CD4-positive, alpha-beta T cell treated with Interleukin-10 for 1 hour (primary cell): ENCODE data around the gene KATNA1.

ENCODE experiments used
- DNase-seq: peaks from one replicate; pipeline ENCODE4 v3.0.0-alpha.2; 2020

The KATNA1 gene

GRCh38 chr6:149600508-149600907, 48.0 kb downstream of the KATNA1 start:
- no peak for DNase-seq

DNA sequence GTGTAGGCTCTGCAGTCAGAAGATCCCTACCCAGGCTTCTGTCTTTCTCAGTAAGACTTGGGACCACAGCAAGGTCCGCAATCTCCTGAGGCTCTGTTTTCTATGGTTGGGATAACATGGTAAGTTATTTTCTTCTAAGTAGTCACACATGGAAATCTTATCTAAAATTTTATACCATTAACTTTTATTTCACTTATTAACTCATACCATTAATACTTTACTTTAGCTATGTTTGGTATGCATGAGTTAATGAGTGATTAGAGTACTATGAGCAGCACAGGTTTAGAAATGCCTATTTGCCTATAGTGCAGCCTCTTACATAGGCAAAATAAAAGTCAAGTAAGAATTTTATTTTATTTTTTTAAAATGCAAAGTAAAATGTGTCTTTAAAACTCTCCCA, 55.1 kb downstream of the KATNA1 start:
- no peak for DNase-seq

DNA sequence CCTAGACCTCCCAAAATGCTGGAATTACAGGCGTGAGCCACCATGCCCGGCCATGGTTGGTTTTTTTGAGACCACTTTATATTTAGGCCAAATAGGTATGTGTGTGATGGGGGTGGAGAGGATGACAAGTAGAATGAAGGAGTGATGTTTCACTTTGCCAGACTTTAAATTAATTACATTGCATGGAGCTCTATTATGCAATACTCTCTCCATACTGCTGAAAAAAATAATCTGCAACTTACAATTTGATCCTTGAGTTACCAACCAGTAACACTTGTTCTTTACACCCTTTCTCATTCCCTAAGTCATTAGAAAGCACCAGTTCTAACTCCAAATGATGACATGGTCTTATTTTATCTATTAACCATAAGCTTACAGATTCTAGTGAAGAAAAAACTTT, 55.5 kb downstream of the KATNA1 start:
- DNase-seq, result no peak

DNA sequence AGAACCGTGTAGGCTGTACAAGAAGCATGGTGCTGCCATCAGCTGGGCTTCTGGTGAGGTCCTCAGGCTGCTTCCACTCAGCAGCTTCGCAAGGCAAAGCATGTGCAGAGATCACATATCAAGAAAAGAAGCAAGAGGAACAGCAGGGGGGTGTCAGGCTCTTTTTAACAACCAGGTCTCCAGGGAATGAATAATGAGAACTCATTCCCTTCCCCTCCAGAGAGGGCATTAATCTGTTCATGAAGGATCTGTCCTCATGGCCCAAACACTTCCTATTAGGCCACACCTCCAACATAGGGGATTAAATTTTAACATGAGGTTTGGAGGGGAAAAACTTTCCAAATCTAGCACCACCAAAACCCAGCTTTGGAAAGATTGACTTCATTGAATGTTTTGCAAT, 62.4 kb downstream of the KATNA1 start:
- DNase-seq, result no peak

- DNase-seq, result no peak
These were observed 67.2 kb downstream of the KATNA1 start for GRCh38 chr6:149581349-149581748.

DNA sequence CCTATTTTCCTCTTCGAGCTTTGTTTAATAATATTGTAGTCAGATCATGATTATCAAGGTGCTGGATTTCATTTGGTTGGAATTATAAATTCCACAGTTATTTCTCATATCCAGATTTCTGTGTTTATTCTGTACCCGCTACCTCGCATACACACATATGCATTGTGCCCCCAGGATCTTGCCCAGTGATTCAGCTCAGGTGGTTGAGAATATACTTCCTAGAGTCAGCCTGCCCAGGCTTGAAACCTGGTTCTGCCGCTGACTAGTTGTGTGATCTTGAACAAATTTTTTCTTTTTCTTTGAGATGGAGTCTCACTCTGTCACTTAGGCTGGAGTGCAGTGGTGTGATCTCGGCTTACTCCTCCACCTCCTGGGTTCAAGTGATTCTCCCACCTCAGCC, 67.6 kb downstream of the KATNA1 start:
- no peak for DNase-seq

DNA sequence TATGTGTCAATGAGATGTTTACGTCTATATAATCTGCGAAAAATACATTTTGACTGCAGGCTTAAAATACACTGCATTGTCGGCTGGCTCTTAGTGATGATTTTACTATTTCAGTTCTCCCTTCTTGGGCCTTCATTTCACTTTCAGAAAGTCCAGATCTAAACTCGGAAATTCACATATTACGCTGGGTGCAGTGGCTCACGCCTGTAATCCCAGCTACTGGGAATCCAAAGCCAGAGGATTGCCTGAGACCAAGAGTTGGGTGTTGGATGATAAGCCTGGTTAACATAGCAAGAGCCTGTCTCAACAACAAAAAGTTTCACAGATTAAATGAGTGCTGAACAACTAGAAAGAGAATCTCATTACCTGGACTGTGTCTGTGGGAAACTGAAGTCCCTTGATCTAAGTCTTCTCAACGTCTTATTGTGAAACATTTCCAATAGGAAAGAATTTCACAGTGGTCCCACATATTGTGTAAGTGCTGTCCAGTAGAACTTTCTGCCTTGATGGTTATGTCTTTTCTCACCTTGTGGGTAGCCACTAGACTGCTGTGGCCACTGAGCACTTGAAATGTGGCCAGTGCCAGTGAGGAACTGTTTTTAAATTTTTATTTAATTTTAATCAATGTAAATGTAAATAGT, 80.4 kb downstream of the KATNA1 start:
- no peak for DNase-seq

DNA sequence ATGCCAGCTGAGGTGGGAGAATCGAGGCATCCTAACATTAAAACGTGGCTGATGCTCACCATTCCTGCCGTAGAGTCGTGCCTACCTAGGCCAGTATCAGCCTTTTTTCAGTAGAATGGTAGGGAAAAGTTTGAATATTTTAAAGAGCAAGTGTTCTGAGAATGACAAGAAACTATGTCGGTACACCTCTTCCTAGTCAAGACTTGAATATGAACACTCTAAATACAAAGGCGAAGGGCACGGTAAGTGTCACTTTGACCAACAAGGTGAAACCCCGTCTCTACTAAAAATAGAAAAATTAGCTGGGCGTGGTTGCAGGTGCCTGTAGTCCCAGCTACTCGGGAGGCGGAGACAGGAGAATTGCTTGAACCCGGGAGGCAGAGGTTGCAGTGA, 81.3 kb downstream of the KATNA1 start:
- peak; percentile 16 for DNase-seq

DNA sequence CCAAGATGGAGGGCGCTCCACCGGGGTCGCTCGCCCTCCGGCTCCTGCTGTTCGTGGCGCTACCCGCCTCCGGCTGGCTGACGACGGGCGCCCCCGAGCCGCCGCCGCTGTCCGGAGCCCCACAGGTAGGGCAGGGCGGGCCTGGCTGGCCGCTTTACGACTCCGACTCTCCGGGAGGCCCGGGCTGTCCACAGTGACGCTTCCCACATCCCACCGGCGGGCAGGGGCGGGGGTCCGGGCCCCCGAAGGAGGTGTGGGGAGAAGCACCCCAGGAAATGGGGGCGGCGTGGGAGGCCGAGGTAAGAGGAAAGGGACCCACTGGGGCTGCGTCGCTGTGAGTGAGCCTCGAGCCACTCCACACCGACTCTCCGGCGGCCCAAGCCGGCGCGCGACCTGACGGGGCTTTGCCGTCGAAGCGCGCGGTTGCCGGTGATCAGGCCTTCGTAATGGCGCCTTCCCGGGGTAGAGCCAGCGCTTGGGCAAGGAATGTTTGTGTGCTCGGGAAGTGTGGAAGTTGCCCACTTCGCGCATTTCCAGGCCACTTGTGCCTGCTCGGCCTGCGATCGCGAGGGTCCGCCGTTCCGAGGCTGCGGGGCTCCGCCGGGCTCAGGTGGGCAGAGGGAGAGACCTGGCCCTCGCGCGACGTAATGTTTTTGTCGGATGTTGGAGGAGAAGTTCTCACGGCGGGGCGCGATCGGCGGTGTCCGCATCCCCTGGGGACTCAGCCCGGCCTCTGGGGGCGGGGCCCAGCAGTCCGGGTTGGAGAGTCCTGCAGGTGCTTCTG, 81.9 kb downstream of the KATNA1 start:
- DNase-seq, result peak; percentile 39

DNA sequence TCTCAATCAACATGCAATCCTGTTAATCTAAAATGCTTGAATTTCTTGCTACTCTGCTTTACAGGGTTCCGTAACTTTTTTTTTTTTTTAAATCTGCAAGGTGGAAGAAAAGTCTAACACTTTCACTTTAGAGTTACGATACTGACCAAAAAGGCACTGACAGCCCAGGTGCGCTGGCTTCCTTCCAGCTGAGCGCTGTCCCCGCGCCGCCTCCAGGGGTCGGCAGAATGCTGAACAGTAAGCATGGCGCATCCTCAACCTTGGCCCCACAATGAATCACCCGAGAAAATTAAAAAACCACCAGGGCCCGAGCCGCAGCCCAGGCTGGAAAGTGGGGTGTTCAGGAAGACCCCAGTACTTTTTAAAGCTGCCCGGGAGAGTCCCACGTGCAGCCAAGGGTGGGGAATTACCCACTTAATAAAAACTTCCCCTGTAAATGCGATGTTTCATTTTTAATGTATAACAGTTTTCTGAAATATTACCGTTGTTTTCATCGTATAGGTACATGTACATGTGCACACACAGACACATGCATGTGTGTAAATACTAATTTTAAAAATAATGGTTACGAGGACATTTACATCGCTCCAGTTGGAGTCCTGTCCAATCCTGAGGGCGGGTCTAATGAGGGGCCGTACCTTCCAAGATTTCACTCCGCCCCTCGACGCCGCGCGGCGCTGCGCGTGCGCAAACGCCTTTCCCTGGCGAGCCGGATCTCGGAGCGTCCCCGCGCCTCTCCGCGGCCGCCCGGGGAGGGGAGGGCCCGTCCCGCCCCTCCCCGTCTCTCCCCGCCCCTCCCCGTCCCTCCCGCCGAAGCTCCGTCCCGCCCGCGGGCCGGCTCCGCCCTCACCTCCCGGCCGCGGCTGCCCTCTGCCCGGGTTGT, 82.7 kb downstream of the KATNA1 start, which contains the start of gene GINM1:
Gene GINM1 (plus strand): TSS at position 849 of the 883 bp plus-strand sequence. CDS start 40 bp downstream, outside the sequence.
- peak; percentile 98 for DNase-seq

DNA sequence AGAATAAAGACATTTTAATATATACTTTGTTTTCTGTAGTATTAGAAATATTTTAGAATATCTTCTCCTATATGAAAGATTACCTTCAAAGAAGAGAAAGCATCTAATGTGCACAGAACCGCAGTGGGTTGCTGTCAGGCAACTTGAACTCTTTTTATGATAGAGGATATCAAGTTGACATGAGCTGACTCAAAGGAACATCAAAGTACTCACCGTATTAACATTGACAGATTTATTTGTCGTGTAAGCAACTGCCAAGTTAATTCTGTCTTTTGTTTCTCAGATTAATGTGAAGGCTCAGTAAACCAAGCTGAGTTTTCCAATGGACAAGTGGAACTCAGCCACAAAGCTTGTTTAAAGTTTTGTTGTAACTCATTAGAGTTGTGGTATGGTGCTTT, 84.6 kb downstream of the KATNA1 start:
- no peak for DNase-seq

GRCh38 chr6:149563203-149563927, 85.1 kb downstream of the KATNA1 start:
- no peak for DNase-seq

DNA sequence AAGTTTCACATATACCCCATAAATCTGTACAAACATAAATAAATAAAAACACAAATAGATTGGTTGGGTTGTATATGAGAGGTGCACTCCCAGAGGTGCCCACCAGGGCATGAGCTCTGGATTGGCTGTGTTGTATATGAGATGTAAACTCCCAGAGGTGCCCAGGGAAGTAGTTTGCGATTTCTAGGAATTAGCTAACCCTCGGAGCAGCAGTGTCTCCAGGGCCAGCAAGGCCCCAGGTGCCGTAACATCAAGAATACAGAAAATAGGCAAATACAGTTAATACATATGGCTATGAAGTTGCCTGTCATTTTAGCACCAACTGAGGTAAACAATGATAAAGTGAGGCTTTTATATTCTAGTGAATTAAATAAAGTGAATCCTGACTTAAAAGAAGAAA, 87.8 kb downstream of the KATNA1 start:
- DNase-seq, result peak; percentile 30

- DNase-seq, result no peak
These were observed 89.1 kb downstream of the KATNA1 start for GRCh38 chr6:149559389-149559788.

DNA sequence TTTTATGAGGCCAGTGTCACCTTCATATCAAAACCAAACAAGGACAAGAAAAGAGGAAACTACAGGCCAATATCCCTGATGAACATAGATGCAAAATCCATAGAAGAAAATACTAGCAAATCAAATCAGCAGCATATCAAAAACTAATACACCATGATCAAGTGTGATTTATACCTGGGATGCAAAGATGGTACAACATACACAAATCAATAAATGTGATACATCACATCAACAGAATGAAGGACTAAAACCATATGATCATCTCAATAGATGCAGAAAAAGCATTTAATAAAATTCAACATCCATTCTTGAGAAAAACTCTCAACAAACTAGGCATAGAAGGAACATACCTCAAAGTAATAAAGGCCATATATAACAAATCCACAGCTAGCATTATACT, 90.5 kb downstream of the KATNA1 start:
- no peak for DNase-seq

DNA sequence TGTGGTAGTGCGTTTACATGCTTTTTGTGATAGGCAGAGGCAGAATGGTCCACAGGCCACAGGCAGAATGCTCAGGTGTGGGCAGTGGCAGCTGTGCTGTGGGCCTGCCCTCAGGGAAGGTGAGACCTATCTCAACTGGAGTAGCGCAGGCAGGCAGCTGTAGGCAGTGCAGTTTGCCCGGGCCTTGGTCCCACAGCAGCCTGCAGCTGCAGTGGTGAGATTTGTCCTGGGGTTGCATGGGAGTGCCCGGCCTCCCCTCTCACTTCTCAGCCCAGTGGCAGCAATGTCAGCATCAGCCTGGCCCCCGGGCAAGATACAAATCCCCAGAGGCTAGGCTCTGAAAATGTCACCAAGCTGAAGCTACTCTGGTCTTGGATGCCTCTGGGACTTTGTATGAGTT, 96.6 kb downstream of the KATNA1 start:
- DNase-seq, result no peak

DNA sequence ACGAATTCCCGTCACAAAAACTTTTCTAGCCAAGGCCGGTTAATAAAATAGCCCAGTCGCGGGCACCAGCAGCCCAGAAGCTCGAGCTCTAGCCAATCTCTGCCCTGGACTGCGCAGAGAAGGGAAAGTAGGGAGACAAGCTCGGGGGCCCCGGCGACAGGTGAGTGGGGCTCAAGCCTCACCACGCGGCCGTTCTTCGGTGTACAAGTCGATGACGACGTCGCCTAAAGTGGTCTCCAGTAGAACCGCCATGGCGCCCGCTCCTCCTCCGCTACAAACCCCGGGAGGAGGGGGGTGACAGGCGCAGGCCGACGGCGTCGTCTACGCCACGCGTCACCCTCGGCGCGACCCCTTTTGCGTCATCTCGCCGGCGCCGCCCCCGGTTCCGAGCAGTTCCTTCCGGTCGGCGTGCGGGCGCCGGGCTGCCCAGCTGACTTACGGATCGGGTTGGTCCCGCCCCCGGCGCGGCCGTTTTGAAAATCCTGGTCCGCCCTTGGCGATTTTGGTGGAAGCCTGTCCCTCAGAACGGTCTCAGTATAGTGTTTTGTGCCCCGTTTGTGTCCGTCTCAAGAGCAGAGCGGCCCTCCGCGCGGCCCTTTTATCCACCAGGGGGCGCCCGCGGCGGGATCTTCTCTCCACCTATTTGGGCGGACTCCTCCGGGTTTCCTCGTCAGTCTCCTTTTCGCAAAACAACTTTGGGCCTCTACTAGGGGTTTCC, 102.6 kb downstream of the KATNA1 start, which contains the start of gene PPIL4:
Gene PPIL4 (minus strand): TSS at position 290 of the 718 bp plus-strand sequence. CDS start 38 bp downstream, at position 252.
- DNase-seq, result peak; percentile 96

DNA sequence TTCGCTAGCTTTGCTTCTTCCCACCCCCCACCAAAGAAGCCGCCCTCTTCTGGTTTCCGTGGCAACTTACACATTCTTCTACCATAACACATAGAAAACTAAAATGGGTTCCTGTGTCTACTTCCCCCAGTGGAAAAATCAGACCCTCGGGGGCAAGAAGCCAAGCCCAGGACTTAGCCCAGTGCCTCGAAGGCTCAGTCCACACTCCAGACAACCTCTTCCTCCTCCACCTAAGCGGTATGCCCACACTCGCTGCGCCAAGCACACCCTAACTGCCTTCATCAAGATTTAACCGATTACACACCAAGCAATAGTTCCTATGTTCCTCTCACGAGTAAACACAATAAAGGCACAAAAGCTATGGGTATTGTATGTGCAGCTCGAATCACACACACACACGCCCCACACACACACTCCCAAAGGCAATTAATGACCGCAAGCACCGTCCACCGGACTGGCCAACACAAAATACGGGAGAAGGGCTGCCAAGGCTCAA, 103.2 kb downstream of the KATNA1 start:
- DNase-seq, result peak; percentile 89
